Lung (tissue), 12 donors: ENCODE data around the gene NDUFA11. TPM values are rescaled to one million over a fixed set of nuclear protein-coding genes. Genes with fewer than 3 reads are reported as not detected.

ENCODE experiments used
- ATAC-seq: fragments of 200-7000 bp; cut with Tn5 transposase; one replicate; pipeline ENCODE4 v1.9.1; 2020; ENCODE audit warnings: moderate number of reproducible peaks; ENCODE audit not compliant: insufficient read depth, low FRiP score
- DNase-seq, 3 donors: peaks; one replicate each; pipeline ENCODE4 v3.0.0-alpha.2; 2013 to 2017
- H3K27ac ChIP-seq, 2 donors: one replicate each; pipeline ENCODE4 v1.5.1; 2013; ENCODE audit warnings: mild to moderate bottlenecking in 2 of 2, moderate library complexity in 2 of 2, control low read depth in 1 of 2, inconsistent platforms in 1 of 2, low read depth in 1 of 2, low read length in 1 of 2
- H3K27me3 ChIP-seq, 3 donors: one replicate each; pipeline ENCODE4 v1.5.1; 2013; ENCODE audit warnings: low read length in 2 of 3; ENCODE audit not compliant: control insufficient read depth in 3 of 3, insufficient read depth in 3 of 3
- H3K36me3 ChIP-seq, 4 donors: one replicate each; pipeline ENCODE4 v1.5.1; 2013; ENCODE audit warnings: low read length in 4 of 4, mild to moderate bottlenecking in 1 of 4, moderate library complexity in 1 of 4; ENCODE audit not compliant: control insufficient read depth in 4 of 4, insufficient read depth in 4 of 4
- H3K4me1 ChIP-seq, 5 donors: one replicate each; pipeline ENCODE4 v1.5.1; 2013; ENCODE audit warnings: low read length in 5 of 5, mild to moderate bottlenecking in 2 of 5, moderate library complexity in 1 of 5; ENCODE audit not compliant: control insufficient read depth in 5 of 5, insufficient read depth in 5 of 5
- H3K4me3 ChIP-seq: one replicate; pipeline ENCODE4 v1.5.1; 2013; ENCODE audit warnings: mild to moderate bottlenecking, control low read depth, moderate library complexity
- H3K9ac ChIP-seq, 2 donors: one replicate each; pipeline ENCODE4 v1.5.1; 2013; ENCODE audit warnings: low read length in 2 of 2, control low read depth in 1 of 2; ENCODE audit not compliant: insufficient read depth in 1 of 2
- H3K9me3 ChIP-seq, 4 donors: one replicate each; pipeline ENCODE4 v1.5.1; 2013; ENCODE audit warnings: low read length in 3 of 4, mild to moderate bottlenecking in 1 of 4, moderate library complexity in 1 of 4; ENCODE audit not compliant: control insufficient read depth in 4 of 4, insufficient read depth in 3 of 4
- CTCF ChIP-seq: IDR thresholded peaks from 2 replicates; pipeline ENCODE4 v1.5.1; 2012; ENCODE audit warnings: mild to moderate bottlenecking; ENCODE audit errors: control extremely low read depth, extremely low read depth
- WGBS, 2 donors: extraction: QIAGEN DNeasy Blood & Tissue Kit; methylation state at CpG; one replicate each; pipeline ENCODE4 v1.1.7; 2013; 5-methylcytosine and 5-hydroxymethylcytosine counted together
- polyA plus RNA-seq, 2 donors: library from polyadenylated mRNA; stranded (reverse); fragments of 200-250 nt; gene quantifications; one replicate each; pipeline ENCODE4 v1.2.1, GENCODE V29; 2013
- total RNA-seq, 2 donors: library from RNA; depleted of rRNA in 1 of 2; stranded (reverse); fragments of >200 nt in 1 of 2; gene quantifications; one replicate each; pipeline ENCODE4 v1.2.1, GENCODE V29; 2014 to 2021
- donor health status: control.
- donor health status: control.
- donor health status: Bipolar disorder and iron deficiency.
- donor health status: healthy.
- donor health status: DM: yes; HTN: yes; CAD: no.

Gene NDUFA11
- total and polyA plus RNA-seq, 4 donors, result 52.5 to 344 (median 278) TPM

- ATAC-seq, result no peak
- no peak for DNase-seq
- Histone ChIP-seq H3K27ac (peak overlapping the region in 1 of 2 donors; percentile 2), H3K27me3 (no peaks in the 10 kb centered on the region), H3K4me1 (peaks cover 36 to 86% (median 64%) of the 10 kb centered on the region in 5 donors), H3K4me3 (no peak overlapping the region), H3K9me3 (no peaks in the 10 kb centered on the region), H3K36me3 (peaks cover 0 to 5% (median 0%) of the 10 kb centered on the region in 4 donors), H3K9ac (peak overlapping the region in 1 of 2 donors; percentile 36)
- TF ChIP-seq CTCF, result no peak
- WGBS, 2 donors, result 58 to 74% methylated on average over 18 of the region's 18 CpGs
These were observed 48.8 kb upstream of the NDUFA11 start for GRCh38 chr19:5952193-5953029.

DNA sequence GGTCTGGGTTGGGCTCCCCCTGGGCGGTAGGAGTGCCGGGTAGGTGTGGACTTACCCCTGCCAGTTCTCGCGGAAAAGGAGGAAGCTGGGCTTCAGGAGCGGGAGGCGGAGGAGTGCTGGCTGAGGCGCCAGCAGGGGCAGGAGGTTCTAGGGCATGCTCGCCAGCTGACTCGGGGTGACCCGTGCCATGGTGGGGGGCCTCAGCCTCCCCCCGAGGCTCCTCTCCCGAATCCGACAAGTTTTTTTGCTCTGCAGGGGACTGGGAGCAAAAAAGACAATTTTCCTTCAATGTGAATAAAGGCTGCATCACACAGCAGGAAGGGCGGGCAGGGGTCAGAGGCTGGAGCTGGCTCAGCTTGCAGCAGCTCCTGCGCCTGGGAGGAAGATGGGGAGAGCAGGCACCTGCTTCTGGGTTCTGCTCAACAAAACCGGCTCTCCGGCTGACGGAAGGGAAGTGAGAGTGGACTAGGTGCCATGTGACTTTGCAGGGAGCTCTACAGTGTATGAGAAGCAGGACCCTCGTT, 47.8 kb upstream of the NDUFA11 start:
- peak overlapping the region in 1 of 2 donors; percentile 26 for H3K27ac ChIP-seq
- no peaks in the 10 kb centered on the region for H3K27me3 ChIP-seq
- WGBS, 2 donors, result 12 to 27% methylated on average over 19 of the region's 19 CpGs
- peaks cover 0 to 5% (median 0%) of the 10 kb centered on the region in 4 donors for H3K36me3 ChIP-seq
- DNase-seq (no peak), ATAC-seq (no peak)
- peaks cover 37 to 91% (median 62%) of the 10 kb centered on the region in 5 donors for H3K4me1 ChIP-seq
- no peak for TF ChIP-seq CTCF
- H3K9ac ChIP-seq, result no peak overlapping the region
- H3K4me3 ChIP-seq, result no peak overlapping the region
- H3K9me3 ChIP-seq, result no peaks in the 10 kb centered on the region

- TF ChIP-seq CTCF, result no peak
- Histone ChIP-seq H3K27me3 (no peaks in the 10 kb centered on the region), H3K9me3 (no peaks in the 10 kb centered on the region), H3K9ac (no peak overlapping the region), H3K4me3 (no peak overlapping the region), H3K36me3 (peaks cover 0 to 5% (median 0%) of the 10 kb centered on the region in 4 donors), H3K27ac (no peak overlapping the region), H3K4me1 (peaks cover 37 to 87% (median 55%) of the 10 kb centered on the region in 5 donors)
- ATAC-seq, result no peak
- WGBS, 2 donors, result 60 to 62% methylated on average over 3 of the region's 3 CpGs
- DNase-seq, result no peak
These were observed 47.2 kb upstream of the NDUFA11 start for GRCh38 chr19:5950741-5951140.
